Measurements from ENCODE around the gene LENG1.

The LENG1 gene

DNA sequence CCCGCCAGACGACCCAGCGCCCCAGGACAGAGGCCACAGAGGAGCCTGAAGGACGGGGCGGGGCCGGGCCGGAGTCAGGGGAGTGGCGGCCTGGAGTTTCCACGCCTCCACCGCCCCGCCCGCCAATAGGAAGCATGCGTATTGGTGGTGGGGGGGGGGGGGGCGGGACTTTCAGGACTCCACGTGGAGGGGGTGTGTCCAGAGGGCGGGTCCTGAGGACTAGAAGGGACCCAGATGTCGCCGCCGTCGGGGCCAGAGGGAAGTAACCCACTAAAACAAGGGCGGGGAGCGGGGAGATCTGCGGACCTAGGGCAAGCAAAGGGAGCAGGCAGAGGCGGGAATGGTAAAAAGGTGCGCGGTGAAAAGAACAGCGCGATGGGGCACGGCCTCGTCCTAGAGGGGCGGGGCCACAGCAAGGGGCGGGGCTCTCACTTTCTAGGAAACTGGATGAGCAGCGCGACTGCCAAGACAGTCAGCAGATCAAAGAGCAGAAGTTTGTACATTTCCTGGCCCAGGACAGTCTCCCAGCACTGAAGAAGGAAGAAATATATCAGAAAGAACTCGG is 2.8 kb upstream of the LENG1 start:
- DNase-seq: peak; percentile 81

GRCh38 chr19:54160854-54161253 is 1.3 kb upstream of the LENG1 start:
- DNase-seq: no peak

DNA sequence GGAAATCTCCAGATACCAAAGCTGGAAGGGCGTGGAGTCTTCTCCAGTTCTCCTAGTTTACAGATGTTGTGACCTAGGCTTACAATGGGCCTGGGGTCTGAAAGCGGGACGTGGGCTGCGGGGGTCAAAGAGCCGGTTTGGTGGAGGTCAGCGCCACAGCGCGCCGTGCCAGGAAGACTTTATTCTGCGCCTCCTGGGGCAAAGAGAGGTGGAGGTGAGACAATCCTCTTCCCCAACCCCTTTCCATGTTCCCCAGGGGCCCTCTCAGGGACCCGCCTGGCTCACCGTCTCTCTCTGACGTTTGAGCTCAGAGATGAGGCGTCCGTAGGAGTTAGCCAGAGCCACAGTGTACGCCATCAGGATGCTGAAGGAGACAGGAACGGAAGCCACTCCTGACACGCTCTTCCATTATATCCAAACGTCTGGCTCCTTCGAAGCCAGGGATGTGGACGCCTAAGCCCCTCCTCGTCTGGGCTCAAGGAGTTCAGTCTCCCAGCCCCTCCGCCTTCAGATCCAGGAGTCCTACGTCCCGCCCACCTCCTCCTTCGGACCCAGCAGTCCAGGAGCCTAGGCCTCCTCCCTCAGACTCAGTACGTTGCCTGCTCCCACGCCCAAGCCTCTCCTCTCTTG is 776 bp upstream of the LENG1 start:
- DNase-seq: peak; percentile 49

GRCh38 chr19:54158812-54159351 is 639 bp downstream of the LENG1 start:
- DNase-seq: no peak

- DNase-seq: no peak
These were observed 2.6 kb downstream of the LENG1 start for GRCh38 chr19:54156953-54157352.

- no peak for DNase-seq
These were observed 3.0 kb downstream of the LENG1 start for GRCh38 chr19:54156490-54156889.

DNA sequence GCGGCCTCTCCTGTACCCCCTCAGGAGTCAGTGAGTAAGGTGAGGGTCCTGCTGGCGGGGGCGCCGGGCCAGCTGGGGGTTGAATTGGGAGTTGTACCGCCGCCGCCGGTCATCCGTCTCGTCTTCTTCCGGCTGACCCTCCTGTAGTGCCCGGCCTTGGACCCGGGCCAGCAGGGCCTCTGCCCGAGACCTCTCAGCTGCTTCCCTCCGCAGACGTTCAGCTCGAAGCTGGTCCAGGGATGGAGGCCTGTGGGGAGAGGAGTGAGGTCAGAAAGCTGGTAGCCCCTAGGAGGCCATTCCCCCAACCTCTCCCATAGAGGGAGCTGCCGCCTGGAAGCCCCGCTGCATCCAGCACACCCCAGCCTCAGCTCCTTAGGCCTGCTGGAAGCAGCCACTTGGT is 3.8 kb downstream of the LENG1 start:
- DNase-seq: no peak

DNA sequence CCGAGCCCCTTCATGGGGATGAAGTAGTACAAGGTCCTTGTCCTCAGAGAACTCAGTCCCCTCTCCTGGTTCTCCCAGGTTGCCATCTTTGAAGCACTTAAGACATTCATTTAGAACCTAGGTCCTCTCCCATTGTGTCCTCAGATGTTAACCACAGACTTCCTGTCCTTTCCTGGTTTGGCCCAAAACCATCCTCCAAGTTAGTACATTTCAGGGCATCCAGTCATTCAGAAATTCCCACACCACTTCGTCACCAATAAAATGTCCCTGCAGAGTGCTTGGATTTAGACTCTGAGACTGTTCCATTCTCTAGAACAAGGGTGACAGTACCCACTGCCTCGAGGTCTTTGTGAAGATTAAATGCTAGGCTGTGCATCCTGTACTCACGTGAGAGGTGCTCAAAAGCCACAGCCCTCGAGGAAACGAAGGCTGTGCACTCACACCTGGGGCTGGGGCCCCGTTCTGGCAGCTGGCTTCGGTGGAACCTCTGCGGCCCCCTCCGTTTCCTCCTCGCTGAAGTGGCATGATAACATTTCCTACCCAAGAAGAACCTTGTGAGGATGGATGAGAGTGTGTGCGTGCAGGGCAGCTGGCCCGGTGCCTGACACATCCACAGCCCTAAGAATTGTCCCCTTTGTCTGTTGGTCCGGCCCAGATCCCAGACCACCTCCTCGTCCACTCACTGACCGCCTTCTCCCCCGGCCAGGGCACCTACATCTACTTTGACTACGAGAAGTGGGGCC is 4.7 kb downstream of the LENG1 start:
- DNase-seq: no peak

GRCh38 chr19:54153731-54154326 is 5.7 kb downstream of the LENG1 start:
- no peak for DNase-seq

GRCh38 chr19:54152878-54153524 is 6.5 kb downstream of the LENG1 start:
- no peak for DNase-seq

DNA sequence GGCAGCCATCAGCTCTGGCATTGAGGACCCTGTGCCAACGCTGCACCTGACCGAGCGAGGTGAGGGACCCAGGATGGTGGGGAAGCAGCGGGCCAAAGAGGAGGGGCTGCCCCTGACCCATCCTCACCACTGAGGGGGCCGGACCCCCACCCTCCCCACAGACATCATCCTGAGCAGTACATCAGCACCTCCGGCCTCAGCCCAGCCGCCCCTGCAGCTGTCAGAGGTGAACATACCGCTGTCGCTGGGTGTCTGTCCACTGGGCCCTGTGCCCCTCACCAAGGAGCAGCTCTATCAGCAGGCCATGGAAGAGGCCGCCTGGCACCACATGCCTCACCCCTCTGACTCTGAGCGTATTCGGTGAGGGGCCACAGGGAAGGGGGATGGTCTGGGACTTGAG is 7.3 kb downstream of the LENG1 start:
- DNase-seq: no peak

GRCh38 chr19:54151362-54152035 is 8.0 kb downstream of the LENG1 start:
- no peak for DNase-seq

- no peak for DNase-seq
These were observed 10.3 kb downstream of the LENG1 start for GRCh38 chr19:54149021-54149812.

- DNase-seq: no peak
These were observed 11.4 kb downstream of the LENG1 start for GRCh38 chr19:54148158-54148557.

GRCh38 chr19:54147676-54148075 is 11.8 kb downstream of the LENG1 start:
- DNase-seq: no peak

GRCh38 chr19:54145541-54146158 is 13.9 kb downstream of the LENG1 start:
- no peak for DNase-seq

GRCh38 chr19:54142166-54142780 is 17.2 kb downstream of the LENG1 start:
- DNase-seq: no peak

DNA sequence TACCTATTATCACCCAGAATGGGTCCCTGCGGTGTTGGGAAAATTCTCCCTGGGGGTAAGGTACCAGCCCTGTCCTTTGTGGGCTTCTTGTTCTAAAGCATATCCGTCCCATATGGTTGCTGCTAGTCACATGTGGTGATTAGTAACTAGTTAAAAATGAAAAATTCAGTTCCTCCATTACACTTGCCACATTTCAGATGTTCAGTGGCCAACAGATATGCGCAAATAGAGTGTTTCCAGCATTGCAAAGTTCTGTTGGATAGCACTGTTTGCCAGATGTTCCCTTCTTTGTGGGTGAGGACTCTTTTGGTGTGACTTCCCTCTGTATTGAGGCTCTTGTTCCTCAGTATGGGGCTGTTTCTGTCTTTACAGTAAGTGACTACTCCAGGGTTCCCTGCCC is 18.2 kb downstream of the LENG1 start:
- no peak for DNase-seq

DNA sequence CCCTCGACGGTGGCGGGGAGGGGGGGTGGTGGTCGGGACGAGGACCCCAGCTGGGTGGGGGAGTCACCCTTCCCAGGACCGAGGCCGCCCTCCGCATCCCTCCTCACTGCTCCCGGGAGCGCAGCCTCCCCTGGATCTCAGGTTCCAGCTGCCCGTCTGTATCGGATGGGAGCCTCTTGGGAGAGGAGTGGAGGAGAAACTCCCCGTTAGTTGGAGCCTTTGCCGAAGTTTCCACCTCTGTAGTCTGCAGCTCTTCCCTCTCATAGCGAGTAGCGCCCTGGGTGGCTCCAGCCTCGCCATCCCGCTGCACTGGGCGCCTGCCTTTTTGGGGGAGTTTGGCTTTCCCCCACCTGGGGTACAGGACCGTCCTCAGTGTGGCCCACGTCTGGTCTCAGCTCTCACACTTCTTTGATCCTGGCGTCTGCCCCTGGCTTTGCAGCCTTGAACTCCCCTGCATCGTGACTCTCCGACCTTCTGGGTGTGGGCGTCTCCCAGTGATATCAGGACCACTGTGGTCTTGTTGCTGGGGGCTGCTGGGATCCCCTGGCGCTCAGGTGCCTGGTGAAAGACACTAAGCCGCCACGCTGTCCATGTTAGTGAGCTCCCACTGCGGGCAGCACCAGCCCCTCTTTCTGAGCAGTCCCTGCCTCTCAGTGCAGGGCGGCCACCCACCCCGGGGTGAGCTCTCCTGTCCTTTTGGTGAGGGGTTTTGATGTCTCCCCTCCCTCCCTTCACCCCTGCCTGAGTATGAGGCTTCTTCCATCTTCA is 20.8 kb downstream of the LENG1 start:
- peak; percentile 40 for DNase-seq
